Measurements from ENCODE around the gene DOCK11.

Gene DOCK11

DNA sequence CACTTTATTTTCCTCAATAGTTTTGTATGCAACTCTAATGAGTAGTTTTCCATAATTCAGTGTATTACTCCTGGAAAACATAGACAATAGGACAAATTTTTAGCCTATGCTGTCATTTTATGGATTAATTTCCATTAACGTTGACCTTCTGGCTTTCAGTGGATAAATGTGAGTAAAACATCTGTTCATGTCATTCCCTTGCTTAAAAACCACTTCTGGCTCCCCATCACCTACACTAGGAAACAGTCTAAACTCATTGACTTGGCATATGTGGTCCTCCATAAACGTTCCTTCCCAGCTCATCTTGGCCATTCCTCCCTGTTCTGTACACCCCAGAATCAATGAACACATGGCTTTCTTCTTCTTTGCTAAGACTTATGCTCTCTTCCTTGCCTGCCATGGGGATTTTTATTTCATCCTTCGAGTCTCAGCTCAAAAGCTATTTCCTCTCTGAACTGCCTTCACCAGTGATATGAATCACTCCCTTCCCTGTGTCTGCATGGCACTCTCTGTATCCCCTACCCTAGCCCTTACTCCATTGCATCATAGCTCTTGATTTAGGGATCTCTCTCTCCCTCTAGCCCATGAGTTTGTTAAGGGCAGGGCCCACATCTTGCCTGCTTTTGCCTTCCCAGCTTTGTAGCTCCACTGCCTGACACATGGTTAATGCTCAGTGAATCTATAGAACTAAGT, 34.8 kb downstream of the DOCK11 start:
- DNase-seq (ENCODE audit: low read depth in 2 of 2) = no peak

DNA sequence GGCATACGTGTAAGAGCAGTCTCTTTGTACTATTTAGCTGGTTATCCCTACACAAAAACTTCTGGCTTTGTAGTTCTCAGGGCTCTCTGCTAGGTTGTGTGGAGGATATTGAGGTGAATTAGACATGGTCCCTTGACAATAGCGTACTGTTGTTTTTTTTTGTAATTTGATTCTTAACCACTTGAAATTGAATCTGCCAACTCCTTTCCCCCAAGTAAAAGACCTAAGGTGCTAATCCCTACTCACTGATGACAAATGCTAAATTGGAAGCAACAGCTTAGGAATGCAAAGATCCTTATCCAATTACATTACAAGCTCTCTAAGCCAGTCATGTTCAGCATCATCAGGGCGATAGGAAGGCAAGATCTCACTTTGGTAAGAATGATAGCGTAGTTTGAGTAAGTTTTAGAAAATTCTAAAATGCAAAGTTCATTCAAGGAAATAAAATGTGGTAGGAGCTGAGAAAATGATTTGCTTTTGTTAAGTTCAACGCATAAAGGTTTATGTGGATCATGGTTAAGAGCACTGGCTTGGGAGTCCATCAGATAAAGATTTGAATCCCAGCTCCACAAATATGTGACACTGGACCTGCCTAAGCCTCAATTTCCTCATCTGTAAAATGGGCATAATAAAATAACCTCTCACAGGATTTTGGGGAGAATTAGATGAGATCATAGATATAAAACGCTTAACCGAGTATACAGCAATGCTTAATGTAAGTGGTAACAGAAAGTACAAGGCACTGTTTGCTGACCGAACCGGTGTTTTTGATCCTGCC, 39.3 kb downstream of the DOCK11 start:
- DNase-seq (ENCODE audit: low read depth in 2 of 2) = no peak

DNA sequence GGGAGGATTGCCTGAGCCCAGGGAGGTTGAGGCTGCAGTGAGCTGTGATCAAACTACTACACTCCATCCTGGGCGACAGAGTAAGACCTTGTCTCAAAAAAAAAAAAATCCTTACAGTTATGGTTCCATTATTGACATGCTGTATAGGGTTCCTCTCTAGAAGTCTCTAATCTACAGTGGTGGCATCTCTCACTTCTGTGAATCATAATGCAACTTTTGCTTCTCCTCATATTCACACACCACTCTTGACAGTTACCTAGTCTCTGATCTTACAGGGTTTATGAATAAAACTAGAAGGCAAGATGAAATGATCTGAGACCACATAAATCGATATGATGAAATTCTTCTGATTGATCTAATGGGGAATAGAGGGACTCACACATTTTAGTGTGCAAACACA, 40.6 kb downstream of the DOCK11 start:
- no peak for DNase-seq (ENCODE audit: low read depth in 2 of 2)

- DNase-seq (ENCODE audit: low read depth in 2 of 2) = no peak
These were observed 41.3 kb downstream of the DOCK11 start for GRCh38 chrX:118536687-118537461.

GRCh38 chrX:118538386-118538785, 42.8 kb downstream of the DOCK11 start:
- DNase-seq (ENCODE audit: low read depth in 2 of 2) = no peak

- DNase-seq (ENCODE audit: low read depth in 2 of 2) = no peak
These were observed 44.7 kb downstream of the DOCK11 start for GRCh38 chrX:118540342-118540741.

GRCh38 chrX:118541482-118541881, 45.9 kb downstream of the DOCK11 start:
- no peak for DNase-seq (ENCODE audit: low read depth in 2 of 2)

DNA sequence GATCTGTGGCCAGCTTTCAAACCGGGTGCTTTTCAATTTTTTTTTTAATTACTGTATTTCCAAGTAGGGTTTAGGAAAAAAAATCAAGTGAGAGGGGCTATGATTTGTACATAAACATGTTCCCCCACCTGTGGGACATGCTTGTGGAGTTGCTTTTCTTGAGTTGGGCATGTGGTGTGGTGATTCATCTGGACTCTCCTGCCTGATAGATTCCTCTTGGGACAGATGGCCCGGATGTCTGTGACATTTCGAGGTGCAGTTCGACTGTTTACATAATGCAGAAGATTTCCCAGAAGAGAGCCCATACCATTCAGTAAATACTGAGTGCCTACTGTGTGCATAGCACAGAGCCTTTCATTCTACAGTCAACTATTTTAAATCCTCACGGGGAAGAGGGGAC, 49.9 kb downstream of the DOCK11 start:
- DNase-seq (ENCODE audit: low read depth in 2 of 2) = no peak

- no peak for DNase-seq (ENCODE audit: low read depth in 2 of 2)
These were observed 53.2 kb downstream of the DOCK11 start for GRCh38 chrX:118548841-118549240.

DNA sequence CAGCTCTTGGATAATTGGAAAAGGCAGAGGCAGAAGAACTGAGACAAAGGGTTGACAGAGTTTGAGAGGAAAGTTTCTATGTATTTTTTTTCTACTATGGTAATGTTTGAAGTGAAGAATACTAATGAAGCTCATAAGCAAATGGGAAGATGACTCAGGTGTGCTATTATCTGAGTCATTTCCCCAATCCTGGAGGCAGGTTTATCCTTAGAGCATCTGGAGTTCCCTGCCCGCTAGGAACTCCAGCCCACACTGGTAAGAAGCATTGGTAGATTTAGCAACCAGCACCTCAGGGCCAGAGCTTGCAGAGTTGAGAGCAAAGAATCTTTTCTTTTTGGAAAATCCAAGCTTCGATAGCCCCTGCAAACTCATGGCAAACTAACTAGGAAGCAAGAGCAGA, 55.2 kb downstream of the DOCK11 start:
- no peak for DNase-seq (ENCODE audit: low read depth in 2 of 2)

DNA sequence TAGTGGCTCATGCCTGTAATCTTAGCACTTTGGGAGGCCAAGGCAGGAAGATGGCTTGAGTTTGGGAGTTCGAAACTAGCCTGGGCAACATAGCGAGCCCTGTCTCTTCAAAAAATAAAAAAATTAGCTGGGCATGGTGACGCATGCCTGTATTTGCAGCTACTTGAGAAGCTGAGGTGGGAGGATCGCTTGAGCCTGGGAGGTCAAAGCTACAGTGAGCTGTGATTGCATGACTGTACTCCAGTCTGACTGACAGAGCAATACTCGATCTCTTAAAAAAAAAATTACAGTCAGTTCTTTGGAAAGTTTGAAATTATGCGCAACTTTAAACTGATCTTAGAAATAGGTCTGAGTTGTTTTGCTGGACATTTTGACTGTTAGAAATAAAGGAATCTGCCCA, 55.8 kb downstream of the DOCK11 start:
- DNase-seq (ENCODE audit: low read depth in 2 of 2) = no peak

DNA sequence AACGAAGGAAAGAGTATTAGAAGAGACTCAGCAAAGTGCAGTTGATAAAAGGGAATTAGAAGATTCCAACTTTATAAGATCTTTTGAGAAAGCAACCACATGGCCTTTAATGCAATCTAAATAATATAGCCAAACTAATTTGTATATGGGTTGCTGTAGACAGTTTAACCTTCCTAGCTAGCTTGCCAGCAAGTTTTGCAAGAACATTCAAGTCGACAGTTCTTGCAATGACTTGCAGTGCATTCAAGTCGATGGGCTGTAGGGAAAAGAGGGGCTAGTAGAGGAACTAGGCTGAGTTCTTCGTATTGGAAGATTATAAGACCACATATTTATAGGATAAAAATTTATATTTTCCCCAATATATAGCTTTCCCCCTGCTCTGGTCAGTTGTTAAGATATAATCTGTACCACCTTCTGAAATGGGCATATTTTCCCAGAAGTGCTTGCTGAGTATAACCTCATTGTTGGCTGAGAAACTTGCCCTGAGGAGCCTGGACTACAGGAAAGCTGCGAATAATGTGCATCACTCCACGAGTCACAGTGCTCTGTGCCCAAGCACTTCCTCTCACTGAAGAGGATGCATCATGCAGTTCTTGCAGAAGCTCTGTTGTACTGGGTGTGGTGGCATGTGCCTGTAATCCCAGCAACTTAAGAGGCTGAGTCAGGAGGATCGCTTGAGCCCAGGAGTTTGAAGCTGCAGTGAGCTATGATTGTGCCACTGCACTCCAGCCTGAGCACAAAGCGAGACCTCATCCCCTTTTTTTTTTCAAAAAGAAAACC, 56.7 kb downstream of the DOCK11 start:
- no peak for DNase-seq (ENCODE audit: low read depth in 2 of 2)

GRCh38 chrX:118553042-118553710, 57.6 kb downstream of the DOCK11 start:
- no peak for DNase-seq (ENCODE audit: low read depth in 2 of 2)

- DNase-seq (ENCODE audit: low read depth in 2 of 2) = no peak
These were observed 58.9 kb downstream of the DOCK11 start for GRCh38 chrX:118554511-118554910.

- DNase-seq (ENCODE audit: low read depth in 2 of 2) = no peak
These were observed 63.3 kb downstream of the DOCK11 start for GRCh38 chrX:118558926-118559325.

DNA sequence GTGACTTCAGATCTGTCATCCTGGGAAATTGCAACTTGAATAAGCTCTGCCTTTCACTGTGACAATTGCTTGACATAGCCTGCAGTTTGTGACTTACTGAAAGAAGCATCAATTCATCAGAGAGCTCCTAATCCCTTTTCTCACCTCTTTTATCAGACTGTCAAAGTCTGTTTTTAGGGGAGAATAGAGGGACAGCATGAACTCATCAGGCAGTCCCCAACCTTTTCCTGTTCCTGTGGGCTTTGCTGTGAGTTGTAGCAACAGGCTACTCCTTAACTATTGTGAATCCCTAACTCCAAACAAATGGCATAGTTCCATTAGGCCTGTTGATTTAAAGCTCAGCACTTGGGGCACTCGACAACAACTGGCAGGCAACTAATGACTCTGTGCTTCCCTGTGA, 64.9 kb downstream of the DOCK11 start:
- DNase-seq (ENCODE audit: low read depth in 2 of 2) = no peak

- no peak for DNase-seq (ENCODE audit: low read depth in 2 of 2)
These were observed 67.1 kb downstream of the DOCK11 start for GRCh38 chrX:118562582-118563164.

DNA sequence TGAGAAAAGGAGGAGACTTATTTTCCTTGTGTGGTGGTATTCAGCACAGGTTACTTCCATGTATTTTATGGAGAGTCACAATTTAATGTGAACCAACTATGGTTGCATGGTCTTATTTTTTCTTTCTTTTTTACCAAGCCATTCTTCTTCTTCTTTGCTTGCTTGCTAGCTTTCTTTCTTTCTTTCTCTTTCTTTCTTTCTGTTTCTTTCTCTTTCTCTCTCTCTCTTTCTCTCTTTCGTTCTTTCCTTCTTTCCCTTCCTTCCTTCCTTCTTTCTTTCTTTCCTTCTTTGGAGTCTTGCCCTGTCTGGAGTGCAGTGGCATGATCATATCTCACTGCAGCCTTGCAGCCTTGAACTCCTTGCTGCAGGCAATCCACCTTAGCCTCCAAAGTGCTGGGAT, 68.9 kb downstream of the DOCK11 start:
- no peak for DNase-seq (ENCODE audit: low read depth in 2 of 2)

- DNase-seq (ENCODE audit: low read depth in 2 of 2) = no peak
These were observed 70.2 kb downstream of the DOCK11 start for GRCh38 chrX:118565853-118566252.

DNA sequence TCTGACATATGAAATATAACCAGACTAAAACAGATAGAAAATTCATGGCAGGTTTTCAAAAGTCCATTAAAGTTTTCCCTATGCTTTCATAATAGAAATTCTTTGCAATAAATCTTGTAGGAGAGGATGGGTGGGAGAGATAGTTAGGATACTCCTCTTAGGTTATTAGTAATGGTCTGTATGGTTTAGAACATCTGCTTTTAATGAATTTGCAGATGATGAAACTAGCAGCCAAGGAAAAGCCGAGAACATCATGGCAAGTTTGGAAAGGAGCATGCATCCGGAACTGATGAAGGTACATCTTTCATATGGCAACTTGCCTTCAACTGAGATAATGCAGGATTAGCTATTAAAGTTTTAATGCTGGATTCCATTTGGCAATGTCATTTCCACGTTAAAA, 70.7 kb downstream of the DOCK11 start:
- DNase-seq (ENCODE audit: low read depth in 2 of 2) = no peak

DNA sequence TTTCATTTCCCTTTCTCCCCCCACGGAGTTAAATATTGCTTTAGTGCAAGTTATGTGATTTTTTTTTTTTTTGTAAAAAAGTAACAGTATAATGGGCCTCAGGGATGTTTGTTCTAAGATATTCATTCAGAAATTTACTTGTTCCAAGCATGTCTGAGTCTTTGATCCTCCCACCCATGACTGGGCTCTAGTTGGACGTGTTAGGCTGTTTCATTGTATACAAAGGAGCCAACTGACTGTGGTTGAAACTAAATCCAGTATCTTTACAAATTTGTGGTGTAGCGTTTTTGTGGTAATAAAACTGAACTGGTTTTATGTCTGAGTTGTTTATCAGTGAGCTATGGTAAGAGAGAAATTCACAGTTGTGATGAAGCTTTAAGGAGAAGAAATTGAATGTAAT, 74.1 kb downstream of the DOCK11 start:
- DNase-seq (ENCODE audit: low read depth in 2 of 2) = no peak

All from stimulated activated CD8-positive, alpha-beta memory T cell treated with anti-CD3 and anti-CD28 coated beads, Interleukin-15, amount 100 ng/mL, for 48 hours (primary cell).